GM19463 (cell line): ENCODE data around the gene ATP1B3.
"Not testable (repeated sequence)": the region's sequence is repeated elsewhere in the genome, so short reads cannot be mapped to it uniquely, and the experiment has no call there.

Source experiments
- ATAC-seq: cut with Tn5 transposase; IDR thresholded peaks from one replicate; pipeline ENCODE4 v1.9.1; 2021; ENCODE audit warnings: mild to moderate bottlenecking, moderate library complexity; ENCODE audit not compliant: unreplicated experiment

ATP1B3 gene

GRCh38 chr3:141941093-141941492, 64.7 kb downstream of the ATP1B3 start:
- no peak for ATAC-seq

- ATAC-seq: no peak
Measured at GRCh38 chr3:141942006-141942405, 65.6 kb downstream of the ATP1B3 start.

- no peak for ATAC-seq
Measured at GRCh38 chr3:141945726-141946485, 69.5 kb downstream of the ATP1B3 start.

GRCh38 chr3:141949399-141949798, 73.0 kb downstream of the ATP1B3 start:
- no peak for ATAC-seq

GRCh38 chr3:141949972-141950371, 73.5 kb downstream of the ATP1B3 start:
- no peak for ATAC-seq

- ATAC-seq: no peak
Measured at GRCh38 chr3:141950572-141951493, 74.4 kb downstream of the ATP1B3 start.

GRCh38 chr3:141952611-141953010, 76.2 kb downstream of the ATP1B3 start:
- ATAC-seq: no peak

- no peak for ATAC-seq
Measured at GRCh38 chr3:141955175-141955574, 78.7 kb downstream of the ATP1B3 start.

GRCh38 chr3:141959589-141960554, 83.4 kb downstream of the ATP1B3 start:
- ATAC-seq: no peak

GRCh38 chr3:141960731-141961130, 84.3 kb downstream of the ATP1B3 start:
- ATAC-seq: no peak

- ATAC-seq: no peak
Measured at GRCh38 chr3:141963301-141963700, 86.9 kb downstream of the ATP1B3 start.

GRCh38 chr3:141965471-141965870, 89.0 kb downstream of the ATP1B3 start:
- ATAC-seq: no peak

- ATAC-seq: no peak
Measured at GRCh38 chr3:141969711-141970110, 93.3 kb downstream of the ATP1B3 start.

GRCh38 chr3:141971571-141971970, 95.1 kb downstream of the ATP1B3 start:
- ATAC-seq: no peak

- no peak for ATAC-seq
Measured at GRCh38 chr3:141972399-141972798, 96.0 kb downstream of the ATP1B3 start.

- ATAC-seq: not testable (repeated sequence)
Measured at GRCh38 chr3:141974777-141975176, 98.3 kb downstream of the ATP1B3 start.
